Kidney capillary endothelial cell (primary cell): Measurements from ENCODE around the gene GSTM4.

Experiments
- DNase-seq: peaks from one replicate; pipeline ENCODE4 v3.0.0-alpha.2; 2018; ENCODE audit warnings: low spot score

GSTM4 gene

GRCh38 chr1:109624201-109625010, 31.5 kb upstream of the GSTM4 start:
- DNase-seq = no peak

- DNase-seq = no peak
These were observed 30.7 kb upstream of the GSTM4 start for GRCh38 chr1:109625176-109625575.

GRCh38 chr1:109625601-109626560, 30.0 kb upstream of the GSTM4 start:
- DNase-seq = no peak

- DNase-seq = no peak
These were observed 29.1 kb upstream of the GSTM4 start for GRCh38 chr1:109626682-109627408.

GRCh38 chr1:109627692-109628399, 28.1 kb upstream of the GSTM4 start:
- no peak for DNase-seq

GRCh38 chr1:109628540-109629321, 27.2 kb upstream of the GSTM4 start:
- DNase-seq = no peak

- no peak for DNase-seq
These were observed 26.4 kb upstream of the GSTM4 start for GRCh38 chr1:109629372-109630030.

- DNase-seq = no peak
These were observed 25.6 kb upstream of the GSTM4 start for GRCh38 chr1:109630081-109630897.

GRCh38 chr1:109630898-109631512, 24.9 kb upstream of the GSTM4 start:
- no peak for DNase-seq

GRCh38 chr1:109631513-109632505, 24.1 kb upstream of the GSTM4 start:
- DNase-seq = no peak

GRCh38 chr1:109632671-109633346, 23.1 kb upstream of the GSTM4 start:
- no peak for DNase-seq

GRCh38 chr1:109634292-109634691, 21.6 kb upstream of the GSTM4 start:
- no peak for DNase-seq

GRCh38 chr1:109634771-109635750, 20.8 kb upstream of the GSTM4 start:
- no peak for DNase-seq

- no peak for DNase-seq
These were observed 20.1 kb upstream of the GSTM4 start for GRCh38 chr1:109635862-109636200.

- no peak for DNase-seq
These were observed 19.5 kb upstream of the GSTM4 start for GRCh38 chr1:109636201-109636952.
